SK-N-SH (cell line): Measurements from ENCODE around the gene TOR1A. TPM values are rescaled to one million over a fixed set of nuclear protein-coding genes. Genes with fewer than 3 reads are reported as not detected.

Source experiments
- CTCF ChIA-PET: fragments of 300-600, 350-600 bp; formaldehyde crosslinking; extraction: SDS; loops from one replicate; lab custom pipeline; 2021; lab: Yijun Ruan, JAX
- POLR2A ChIA-PET: fragments of 350-600 bp; sonication (Branson Sonifier 250); formaldehyde crosslinking; extraction: SDS; loops from one replicate; lab custom pipeline; 2020; ENCODE audit warnings: antibody characterized with exemption, inconsistent platforms; lab: Yijun Ruan, JAX
- DNase-seq: peaks from one replicate; pipeline ENCODE4 v3.0.0; 2012
- H2AFZ ChIP-seq: fragments of 200-600 bp; sonication (generic); 2 replicates; pipeline ENCODE4 v1.8.1; 2016; ENCODE audit warnings: antibody characterized with exemption, mild to moderate bottlenecking, low read depth
- H3F3A ChIP-seq: fragments of 200-600 bp; sonication (generic); replicated peaks from 2 replicates; pipeline ENCODE3; 2016; ENCODE audit warnings: antibody characterized with exemption, mild to moderate bottlenecking; ENCODE audit not compliant: insufficient read depth
- H3K27ac ChIP-seq, 2 experiments: fragments of 200-500 bp in 1 of 2; fragments of 200-600 bp in 1 of 2; sonication (Bioruptor generic) in 1 of 2; sonication (generic), shearing (Covaris generic) in 1 of 2; 2 replicates each; pipeline versions ENCODE4 v1.5.1 to v1.6.1; 2014 to 2016; ENCODE audit warnings: low read depth in 2 of 2, inconsistent platforms in 1 of 2, low read length in 1 of 2, mild to moderate bottlenecking in 1 of 2, mixed read lengths in 1 of 2
- H3K27me3 ChIP-seq: fragments of 200-600 bp; sonication (generic), shearing (Covaris generic); 2 replicates; pipeline ENCODE4 v1.6.1; 2016; ENCODE audit warnings: mixed run types; ENCODE audit not compliant: insufficient read depth
- H3K36me3 ChIP-seq, 2 experiments: fragments of 200-500 bp in 1 of 2; fragments of 200-600 bp in 1 of 2; sonication (Bioruptor generic) in 1 of 2; sonication (generic) in 1 of 2; replicated peaks in 1 of 2; 2 replicates each; pipeline versions ENCODE3 to v1.5.1; 2014 to 2016; ENCODE audit warnings: low read length in 1 of 2, mild to moderate bottlenecking in 1 of 2; ENCODE audit not compliant: insufficient read depth in 2 of 2, control insufficient read depth in 1 of 2
- H3K4me1 ChIP-seq, 2 experiments: fragments of 200-500 bp in 1 of 2; fragments of 200-600 bp in 1 of 2; sonication (Bioruptor generic) in 1 of 2; sonication (generic), shearing (Covaris generic) in 1 of 2; 2 replicates each; pipeline versions ENCODE4 v1.5.1 to v1.6.1; 2014 to 2016; ENCODE audit warnings: low read depth in 1 of 2, low read length in 1 of 2, mixed run types in 1 of 2; ENCODE audit not compliant: insufficient read depth in 2 of 2, control insufficient read depth in 1 of 2
- H3K4me2 ChIP-seq: fragments of 200-600 bp; sonication (generic), shearing (Covaris generic); 2 replicates; pipeline ENCODE4 v1.6.1; 2017; ENCODE audit warnings: mixed run types
- H3K4me3 ChIP-seq, 2 experiments: fragments of 200-500 bp in 1 of 2; fragments of 200-600 bp in 1 of 2; sonication (Bioruptor generic) in 1 of 2; sonication (generic), shearing (Covaris generic) in 1 of 2; 2 replicates each; pipeline versions ENCODE4 v1.5.1 to v1.8.1; 2014 to 2016; ENCODE audit warnings: low read depth in 2 of 2, inconsistent platforms in 1 of 2, low read length in 1 of 2, mild to moderate bottlenecking in 1 of 2, mixed read lengths in 1 of 2, moderate library complexity in 1 of 2
- H3K79me2 ChIP-seq: fragments of 200-600 bp; sonication (generic); 2 replicates; pipeline ENCODE4 v1.8.1; 2017; ENCODE audit warnings: mild to moderate bottlenecking; ENCODE audit not compliant: insufficient read depth
- H3K9ac ChIP-seq: fragments of 200-600 bp; sonication (generic); 2 replicates; pipeline ENCODE4 v1.6.1; 2017; ENCODE audit warnings: mixed run types
- H3K9me2 ChIP-seq: fragments of 200-600 bp; sonication (generic); 2 replicates; pipeline ENCODE4 v1.6.1; 2017; ENCODE audit warnings: mixed run types
- H3K9me3 ChIP-seq: fragments of 200-600 bp; sonication (generic); 2 replicates; pipeline ENCODE4 v1.6.1; 2017; ENCODE audit warnings: mixed run types, mild to moderate bottlenecking, moderate library complexity
- H4K20me1 ChIP-seq: fragments of 200-600 bp; sonication (generic); 2 replicates; pipeline ENCODE4 v1.6.1; 2017; ENCODE audit warnings: mild to moderate bottlenecking, mixed run types; ENCODE audit not compliant: insufficient read depth
- FOSL2 ChIP-seq: IDR thresholded peaks from 2 replicates; pipeline ENCODE4 v1.4.0; 2012; ENCODE audit warnings: low read depth, mild to moderate bottlenecking, moderate library complexity, borderline replicate concordance
- FOXJ3 ChIP-seq: sonication (generic); formaldehyde crosslinking; IDR thresholded peaks from 2 replicates; pipeline ENCODE4 v1.5.1; 2020; ENCODE audit warnings: mild to moderate bottlenecking, missing genetic modification reagents
- GABPA ChIP-seq: IDR thresholded peaks from 2 replicates; pipeline ENCODE4 v1.4.0; 2012; ENCODE audit warnings: low read depth, mild to moderate bottlenecking
- JUND ChIP-seq: IDR thresholded peaks from 2 replicates; pipeline ENCODE4 v1.4.0; 2012
- MEF2A ChIP-seq: IDR thresholded peaks from 2 replicates; pipeline ENCODE4 v1.4.0; 2012; ENCODE audit warnings: low read depth, borderline replicate concordance
- MXI1 ChIP-seq: IDR thresholded peaks from 2 replicates; pipeline ENCODE4 v1.6.1; 2012; ENCODE audit warnings: mild to moderate bottlenecking, low read depth, low read length, improper control_type of control experiment
- NFIC ChIP-seq: IDR thresholded peaks from 2 replicates; pipeline ENCODE4 v1.4.0; 2012; ENCODE audit warnings: borderline replicate concordance
- POLR2AphosphoS5 ChIP-seq: IDR thresholded peaks from 2 replicates; pipeline ENCODE4 v1.6.1; 2012; ENCODE audit warnings: low read depth, low read length
- RAD21 ChIP-seq: IDR thresholded peaks from 2 replicates; pipeline ENCODE4 v1.6.1; 2012; ENCODE audit warnings: mild to moderate bottlenecking, low read length
- RFX5 ChIP-seq: IDR thresholded peaks from 2 replicates; pipeline ENCODE4 v1.6.1; 2012; ENCODE audit warnings: mild to moderate bottlenecking, improper control_type of control experiment, low read length
- SIN3A ChIP-seq: IDR thresholded peaks from 2 replicates; pipeline ENCODE4 v1.6.1; 2012; ENCODE audit warnings: low read depth, mild to moderate bottlenecking, low read length, moderate library complexity, borderline replicate concordance
- SMC3 ChIP-seq: IDR thresholded peaks from 2 replicates; pipeline ENCODE4 v1.6.1; 2012; ENCODE audit warnings: low read depth, low read length, improper control_type of control experiment
- TAF1 ChIP-seq: IDR thresholded peaks from 2 replicates; pipeline ENCODE4 v1.6.1; 2012; ENCODE audit warnings: low read depth, mild to moderate bottlenecking, low read length, moderate library complexity, borderline replicate concordance
- TCF12 ChIP-seq: IDR thresholded peaks from 2 replicates; pipeline ENCODE4 v1.4.0; 2012
- TEAD4 ChIP-seq: IDR thresholded peaks from 2 replicates; pipeline ENCODE4 v1.4.0; 2012; ENCODE audit warnings: mild to moderate bottlenecking, borderline replicate concordance; ENCODE audit not compliant: insufficient read depth
- WGBS: methylation state at CpG from one replicate; pipeline ENCODE4 v1.1.6; 2017; ENCODE audit warnings: low lambda C conversion rate; 5-methylcytosine and 5-hydroxymethylcytosine counted together
- polyA plus RNA-seq, 3 experiments: library from polyadenylated mRNA; depleted of rRNA; stranded (reverse); fragments of >200 nt; gene quantifications; 2 replicates each; pipeline ENCODE4 v1.2.3, GENCODE V29; 2012
- TF ChIP-seq, protein P1 (sequence below): fragments of 150-350 bp; IDR thresholded peaks from 2 replicates; pipeline ENCODE4 v1.6.1; 2016; ENCODE audit warnings: mild to moderate bottlenecking, low read depth, low read length
- TF ChIP-seq, protein P2 (sequence below): IDR thresholded peaks from 2 replicates; pipeline ENCODE4 v1.4.0; 2012; ENCODE audit warnings: low read depth

Gene TOR1A
- polyA plus RNA-seq, 1 of the 3 experiments (the other 2 are of a cell fraction), result 85.3 TPM

DNA sequence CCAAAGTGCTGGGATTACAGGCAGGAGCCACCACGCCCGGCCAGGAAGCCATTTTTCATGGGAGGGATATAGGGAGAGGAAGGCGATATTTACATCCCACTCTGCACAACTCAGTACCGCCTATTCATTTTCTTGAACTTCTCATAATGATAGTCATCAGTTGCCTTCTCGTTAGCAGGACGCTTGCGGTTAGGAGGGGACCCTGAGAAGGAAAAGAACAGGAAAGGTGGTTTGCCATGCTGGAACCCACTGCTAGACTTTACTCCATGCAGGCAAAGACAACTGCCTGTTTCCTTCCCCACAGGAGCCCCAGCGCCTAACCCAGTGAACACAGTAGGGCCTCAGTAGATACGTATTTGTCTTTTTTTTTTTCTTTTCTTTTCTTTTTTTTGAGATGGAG lies 4.1 kb upstream of the TOR1A start:
- Histone ChIP-seq H3K27ac (no peak overlapping the region), H3K36me3 (peaks cover 40 to 47% of the 10 kb centered on the region in 2 experiments), H3K9ac (no peak overlapping the region), H3K4me3 (no peak overlapping the region), H3K9me3 (no peaks in the 10 kb centered on the region), H3K27me3 (no peaks in the 10 kb centered on the region), H3K4me1 (no peaks in the 10 kb centered on the region), H3K4me2 (no peak overlapping the region), H3F3A (peaks cover 20% of the 10 kb centered on the region)
- CTCF ChIA-PET, result no interaction called here
- POLR2A ChIA-PET, result interaction anchor here (1.4 kb wide), 1 partner anchor 11 kb away, joined by 3 read pairs; no protein-coding TSS in a partner anchor
- 94% methylated on average over 9 of the region's 9 CpGs for WGBS
- DNase-seq, result no peak
- TF ChIP-seq FOSL2, result no peak
- no peak for TF ChIP-seq TAF1
- TF ChIP-seq MXI1, result no peak
- TF ChIP-seq JUND, result no peak
- TF ChIP-seq SMC3, result no peak
- TF ChIP-seq RFX5, result no peak
- TF ChIP-seq GABPA, result no peak
- TF ChIP-seq TEAD4, result no peak
- TF ChIP-seq TCF12, result no peak
- TF ChIP-seq SIN3A, result no peak
- no peak for TF ChIP-seq MEF2A
- TF ChIP-seq, protein P1, sequence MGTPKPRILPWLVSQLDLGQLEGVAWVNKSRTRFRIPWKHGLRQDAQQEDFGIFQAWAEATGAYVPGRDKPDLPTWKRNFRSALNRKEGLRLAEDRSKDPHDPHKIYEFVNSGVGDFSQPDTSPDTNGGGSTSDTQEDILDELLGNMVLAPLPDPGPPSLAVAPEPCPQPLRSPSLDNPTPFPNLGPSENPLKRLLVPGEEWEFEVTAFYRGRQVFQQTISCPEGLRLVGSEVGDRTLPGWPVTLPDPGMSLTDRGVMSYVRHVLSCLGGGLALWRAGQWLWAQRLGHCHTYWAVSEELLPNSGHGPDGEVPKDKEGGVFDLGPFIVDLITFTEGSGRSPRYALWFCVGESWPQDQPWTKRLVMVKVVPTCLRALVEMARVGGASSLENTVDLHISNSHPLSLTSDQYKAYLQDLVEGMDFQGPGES, result no peak
- no peak for TF ChIP-seq POLR2AphosphoS5
- no peak for TF ChIP-seq FOXJ3 (CRISPR knock-in tag)
- no peak for TF ChIP-seq RAD21
- TF ChIP-seq, all 33 proteins: peak for 0
- no peaks in the 10 kb centered on the region for H3K9me2 ChIP-seq
- H3K79me2 ChIP-seq, result peaks cover 5% of the 10 kb centered on the region
- no peaks in the 10 kb centered on the region for H4K20me1 ChIP-seq
- no peak overlapping the region for H2AFZ ChIP-seq

DNA sequence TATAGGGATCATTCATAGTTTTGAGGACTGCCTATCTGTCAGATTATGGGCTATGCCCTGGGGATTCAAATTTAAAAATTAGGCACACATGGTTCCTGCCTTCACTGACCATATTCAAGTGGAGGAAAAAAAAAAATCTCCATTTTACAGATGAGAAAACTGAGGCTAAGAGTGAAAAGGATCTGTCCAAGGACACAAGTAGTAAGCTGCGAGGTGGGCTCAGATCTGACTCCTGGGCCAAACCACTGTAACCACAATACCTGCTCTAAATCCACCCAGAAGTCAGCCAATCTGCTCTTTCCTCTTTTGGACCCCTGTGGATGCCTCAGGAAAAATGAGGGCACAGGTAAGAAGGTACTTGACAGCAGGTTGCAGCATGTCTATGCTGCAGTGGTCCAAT lies 2.8 kb upstream of the TOR1A start:
- Histone ChIP-seq H3K36me3 (peaks cover 42 to 47% of the 10 kb centered on the region in 2 experiments), H3K4me2 (no peak overlapping the region), H2AFZ (no peak overlapping the region), H3K79me2 (peaks cover 14% of the 10 kb centered on the region), H3F3A (peaks cover 20% of the 10 kb centered on the region), H3K27ac (no peak overlapping the region), H3K4me3 (no peak overlapping the region), H4K20me1 (no peaks in the 10 kb centered on the region), H3K4me1 (peaks cover 0 to 7% of the 10 kb centered on the region in 2 experiments; a peak in 1 of 4 replicates), H3K9me3 (no peaks in the 10 kb centered on the region), H3K9ac (no peak overlapping the region), H3K9me2 (no peaks in the 10 kb centered on the region), H3K27me3 (no peaks in the 10 kb centered on the region)
- TF ChIP-seq POLR2AphosphoS5 (no peak), NFIC (no peak)
- TF ChIP-seq, protein P1, result no peak
- TF ChIP-seq, protein P2, sequence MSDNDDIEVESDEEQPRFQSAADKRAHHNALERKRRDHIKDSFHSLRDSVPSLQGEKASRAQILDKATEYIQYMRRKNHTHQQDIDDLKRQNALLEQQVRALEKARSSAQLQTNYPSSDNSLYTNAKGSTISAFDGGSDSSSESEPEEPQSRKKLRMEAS, result no peak
- CTCF ChIA-PET, result interaction anchor here (0.9 kb wide), 1 partner anchor 146 kb away, joined by 3 read pairs; no protein-coding TSS in a partner anchor
- no peak for DNase-seq
- POLR2A ChIA-PET, result interaction anchor here (1.1 kb wide), 1 partner anchor 8 kb away, joined by 5 read pairs; no protein-coding TSS in a partner anchor
- WGBS, result 91% methylated on average over 1 of the region's 1 CpG
